Measurements from ENCODE around the gene SLC24A4.

The SLC24A4 gene

DNA sequence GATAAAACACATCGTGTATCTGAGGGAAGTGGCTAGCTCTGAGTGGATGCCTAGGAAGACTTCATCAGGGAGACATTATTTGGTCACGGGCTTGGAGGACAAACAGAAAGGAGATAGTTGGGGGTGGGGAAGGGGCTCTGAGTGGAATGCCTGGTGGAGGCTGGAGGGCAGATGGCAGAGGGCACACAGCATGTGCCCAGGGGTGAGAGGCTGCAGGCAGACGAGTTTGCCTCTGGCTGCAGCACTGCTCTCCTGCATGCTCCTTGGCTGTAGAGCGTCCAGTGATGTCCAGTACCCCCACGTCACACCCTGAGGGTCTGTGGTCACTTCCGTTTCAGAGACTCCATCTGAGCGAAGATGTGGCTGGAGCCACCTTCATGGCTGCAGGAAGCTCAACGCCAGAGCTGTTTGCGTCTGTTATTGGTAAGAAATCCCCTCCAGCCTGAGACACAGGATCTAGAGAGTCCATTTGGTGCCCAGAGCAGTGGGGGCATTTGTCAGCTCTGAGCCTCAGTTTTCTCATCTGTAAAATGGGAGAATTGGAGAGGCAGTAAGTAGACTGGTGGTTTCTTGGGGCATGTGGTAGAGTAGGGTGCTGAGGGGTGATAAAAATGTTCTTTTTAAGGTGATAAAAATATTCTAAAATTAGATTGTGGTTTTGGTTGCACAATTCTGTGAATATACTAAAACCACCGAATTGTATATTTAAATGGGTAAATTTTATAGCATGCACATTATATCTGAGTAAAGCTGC, 119.0 kb downstream of the SLC24A4 start:
- DNase-seq: no peak

DNA sequence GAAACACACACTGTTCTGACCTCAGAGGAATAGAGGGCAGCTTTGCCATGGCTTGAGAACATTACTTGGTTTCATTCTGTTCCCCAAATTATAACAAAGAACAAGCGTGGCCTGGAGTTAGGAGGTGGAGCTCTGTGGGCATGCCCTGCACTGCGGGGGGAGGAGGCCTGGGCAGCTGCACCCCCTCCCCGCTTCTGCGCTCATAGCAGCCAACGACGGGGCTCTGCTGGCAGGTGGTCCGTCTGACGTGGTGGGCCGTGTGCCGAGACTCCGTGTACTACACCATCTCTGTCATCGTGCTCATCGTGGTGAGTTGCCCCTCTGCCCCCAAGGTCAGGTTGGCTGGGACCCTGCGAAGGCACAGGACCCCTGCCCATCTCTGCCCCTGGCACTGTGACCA, 120.2 kb downstream of the SLC24A4 start:
- no peak for DNase-seq

DNA sequence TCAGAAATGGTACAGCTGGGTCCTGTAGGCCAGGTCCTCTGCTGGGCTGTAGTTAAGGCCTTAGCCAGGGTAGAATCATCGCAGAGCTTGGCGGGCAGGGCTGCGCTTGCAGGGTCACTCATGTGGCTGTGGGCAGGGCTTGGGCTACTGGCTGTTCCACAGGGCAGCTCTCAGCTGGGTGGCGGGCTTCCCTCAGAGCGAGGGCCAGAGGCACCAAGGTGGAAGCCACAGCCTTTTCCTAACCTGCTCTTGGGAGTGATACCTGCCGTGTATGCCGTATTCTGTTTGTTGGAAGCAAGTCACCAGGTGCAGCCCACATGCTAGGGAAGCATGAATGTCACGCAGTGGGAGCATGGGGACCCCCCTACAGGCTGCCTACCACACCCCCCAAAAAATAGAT, 120.8 kb downstream of the SLC24A4 start:
- DNase-seq: no peak

DNA sequence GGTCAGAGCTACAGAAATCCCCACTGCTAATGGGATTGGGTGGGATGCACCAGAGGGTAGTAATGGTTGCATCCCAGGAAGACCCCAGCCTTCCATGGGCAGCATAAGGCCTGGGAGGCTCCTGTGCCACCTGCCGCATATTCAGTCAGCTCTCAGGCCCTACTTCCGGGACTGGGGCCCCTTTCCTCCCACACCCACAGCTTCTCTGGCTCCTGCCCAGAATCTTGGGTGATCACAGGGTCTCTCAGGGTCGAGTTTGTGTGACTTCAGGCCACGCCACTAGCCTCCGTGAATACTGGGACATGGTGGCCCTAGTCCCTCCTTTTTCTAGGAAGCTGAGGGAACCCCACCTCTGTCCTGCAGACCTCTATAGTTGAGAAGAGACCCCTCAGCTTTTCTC, 123.8 kb downstream of the SLC24A4 start:
- no peak for DNase-seq

DNA sequence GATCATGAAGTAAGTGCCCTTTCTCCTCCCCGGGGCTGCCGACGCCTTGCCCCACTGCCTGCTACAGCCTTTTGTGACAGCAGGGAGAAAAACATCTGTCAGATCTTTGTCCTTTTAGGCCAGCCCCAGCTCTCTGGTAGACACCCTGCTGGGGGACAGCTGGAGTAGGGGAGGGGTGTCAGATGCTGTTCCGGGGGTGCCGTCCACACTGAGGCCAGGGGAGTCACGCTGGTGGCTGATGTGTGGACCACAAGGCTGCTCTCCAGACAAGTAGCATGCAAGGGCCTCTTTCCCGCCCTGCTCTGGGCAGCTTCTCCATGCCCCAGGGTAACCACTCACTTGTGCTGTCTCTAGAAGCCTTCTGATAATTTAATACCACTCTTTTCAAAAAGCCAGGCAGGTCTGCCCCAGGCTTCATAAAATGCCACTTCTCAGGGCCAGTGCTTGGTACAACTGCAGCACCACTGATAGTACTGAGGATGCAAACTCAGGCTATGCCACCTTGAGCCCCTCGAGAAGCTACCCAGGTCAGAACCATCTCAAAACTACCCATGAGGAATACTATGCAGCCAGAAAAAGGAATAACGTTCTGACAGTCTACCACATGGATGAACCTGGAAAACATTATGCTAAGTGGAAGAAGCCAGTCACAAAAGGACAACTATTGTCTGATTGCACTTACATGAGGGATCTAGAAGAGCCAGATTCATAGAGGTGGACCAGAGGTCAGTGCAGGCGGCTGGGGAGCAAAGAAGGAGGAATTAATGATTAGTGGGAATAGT, 124.6 kb downstream of the SLC24A4 start:
- DNase-seq: no peak

DNA sequence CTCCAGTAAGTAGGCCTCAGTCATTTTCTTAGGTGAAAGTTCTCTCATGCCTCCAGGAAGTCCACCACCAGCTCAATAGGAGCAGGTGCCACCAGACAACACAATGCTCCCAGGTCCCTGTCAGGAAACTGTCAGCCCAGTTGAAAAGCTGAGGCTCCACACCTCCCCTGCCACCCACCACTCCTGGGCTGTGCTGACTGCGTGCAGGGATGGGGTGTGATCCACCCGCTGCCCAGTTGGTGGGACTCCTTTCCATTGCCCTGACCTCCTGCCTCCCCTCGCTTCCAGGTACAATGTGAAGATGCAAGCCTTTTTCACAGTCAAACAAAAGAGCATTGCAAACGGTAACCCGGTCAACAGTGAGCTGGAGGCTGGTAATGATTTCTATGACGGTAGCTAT, 125.8 kb downstream of the SLC24A4 start:
- DNase-seq: no peak

DNA sequence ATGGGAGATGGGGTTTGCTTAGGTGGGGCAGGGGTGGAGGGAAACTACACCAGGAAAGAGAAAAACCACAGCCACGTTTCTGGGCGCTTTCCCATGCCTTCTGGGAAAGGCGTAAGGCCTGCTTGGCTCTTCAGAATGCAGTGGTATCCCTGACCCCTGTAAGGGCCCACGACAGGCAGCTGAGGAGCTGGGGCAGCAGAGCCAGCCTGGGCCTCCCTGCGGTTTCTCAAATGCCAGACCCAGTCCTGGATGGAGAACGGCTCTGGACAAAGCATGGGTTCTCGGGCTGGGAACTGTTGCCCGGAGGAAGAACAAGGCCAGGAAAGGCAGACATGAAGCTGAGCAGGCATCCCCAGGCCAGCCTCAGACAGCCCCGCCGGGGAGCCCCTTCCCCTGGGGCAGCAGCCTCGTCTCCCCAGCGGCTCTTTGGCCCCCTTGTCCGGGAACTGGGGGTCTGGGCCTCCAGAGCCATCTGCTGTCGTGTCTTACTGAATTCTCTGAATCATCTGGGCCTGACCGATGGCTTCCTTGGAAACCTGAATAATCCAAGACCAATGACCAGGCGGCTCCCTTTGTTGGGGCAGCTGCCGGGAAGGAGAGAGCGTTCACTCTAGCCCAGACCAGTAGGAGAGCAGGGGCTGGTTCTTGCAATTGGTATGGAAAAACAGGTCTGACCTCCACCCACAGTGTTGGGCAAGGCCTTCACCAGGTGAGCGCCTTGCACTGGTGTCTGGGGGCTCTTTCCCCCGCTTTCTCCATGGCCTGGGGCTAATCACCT, 126.6 kb downstream of the SLC24A4 start:
- DNase-seq: no peak

DNA sequence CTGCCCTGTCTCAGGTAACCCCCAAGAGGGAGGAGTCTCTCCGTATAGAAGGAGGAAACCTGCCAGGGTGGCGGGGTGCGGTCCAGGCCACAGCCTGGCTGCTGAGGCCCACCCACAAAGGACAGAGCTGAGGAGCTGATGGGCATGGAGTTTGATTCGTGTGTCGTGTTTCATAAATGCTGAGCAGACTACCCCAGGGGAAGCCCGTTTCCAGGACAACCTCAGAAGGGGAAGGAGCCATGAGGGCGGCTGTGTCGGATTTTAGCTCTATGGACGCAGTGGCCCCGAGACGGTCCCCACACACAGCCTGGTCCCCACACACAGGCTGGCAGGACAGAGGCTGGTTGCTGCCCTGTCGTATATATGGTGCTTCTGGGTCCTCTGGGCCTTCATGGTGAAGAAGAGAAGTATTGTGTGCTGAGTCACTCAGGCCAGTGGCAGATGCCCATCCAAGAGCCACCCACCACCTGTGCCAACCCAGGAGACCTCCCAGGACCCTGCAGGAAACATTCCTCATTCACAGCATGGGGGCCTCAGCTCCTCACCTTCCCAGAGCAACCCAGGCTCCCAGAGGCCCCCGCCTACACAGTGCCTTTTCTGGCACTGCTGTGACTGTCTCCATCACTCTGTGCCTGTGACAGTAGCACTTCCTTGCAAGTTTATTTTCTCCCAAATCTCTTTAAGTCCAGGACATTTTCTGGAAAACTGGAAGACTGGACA, 127.5 kb downstream of the SLC24A4 start:
- DNase-seq: no peak

DNA sequence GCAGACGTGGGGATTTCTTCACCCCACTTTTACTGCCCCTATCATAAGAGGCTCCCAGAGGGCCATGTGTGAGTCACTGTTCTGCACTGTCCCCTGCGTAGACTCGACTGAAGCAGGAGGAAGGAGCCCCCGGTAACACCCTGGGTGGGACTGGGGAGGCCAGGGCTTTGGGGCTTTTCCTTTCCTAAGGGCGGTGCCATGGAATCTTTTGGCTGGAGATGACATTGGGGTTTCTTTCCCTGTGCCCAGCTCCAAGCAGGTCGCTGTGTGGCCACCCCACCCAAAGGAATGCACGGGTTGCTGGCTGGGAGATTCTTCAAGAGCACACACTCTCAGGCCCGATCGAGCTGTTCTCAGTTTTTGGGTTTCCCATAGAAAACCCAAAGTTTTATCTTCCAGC, 128.3 kb downstream of the SLC24A4 start:
- DNase-seq: no peak

DNA sequence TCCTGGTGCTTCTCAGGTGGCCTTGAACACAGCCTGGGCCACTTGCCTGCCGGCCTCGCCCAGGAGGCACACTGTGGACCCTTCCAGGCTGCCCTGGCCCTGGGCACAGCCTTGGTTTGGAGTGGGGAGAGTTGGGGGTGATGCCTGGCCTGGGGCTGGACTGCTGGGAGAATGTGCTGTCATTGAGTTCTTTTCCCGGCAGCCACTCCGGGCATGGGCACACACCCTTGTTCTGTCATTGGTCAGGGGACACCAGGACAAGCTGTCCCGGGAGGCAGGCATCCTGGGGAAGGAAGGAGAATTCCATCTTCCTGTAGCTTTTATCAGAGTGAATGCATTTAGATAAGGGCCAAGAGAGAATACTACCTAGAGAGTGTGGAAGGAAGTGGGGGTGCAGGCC, 128.8 kb downstream of the SLC24A4 start:
- no peak for DNase-seq

DNA sequence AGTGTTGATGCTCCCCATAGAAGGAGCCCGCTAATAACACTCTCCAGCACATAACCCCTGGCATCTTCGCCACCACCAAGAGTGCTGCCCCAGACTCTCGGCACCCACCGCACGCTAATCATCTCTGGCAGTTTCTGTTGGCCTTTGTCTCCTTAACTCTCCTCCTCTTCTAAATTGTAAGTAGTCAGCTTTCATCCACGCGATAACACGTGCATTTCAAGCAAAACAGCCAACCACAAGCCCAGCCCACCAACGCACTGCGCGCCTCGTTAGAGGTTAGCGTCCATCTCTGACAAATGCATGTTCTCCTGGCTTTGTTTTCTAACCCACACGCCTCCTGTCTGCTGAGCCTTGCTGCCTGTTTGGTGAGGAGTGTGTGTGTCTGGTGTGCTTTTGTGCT, 129.5 kb downstream of the SLC24A4 start:
- no peak for DNase-seq

DNA sequence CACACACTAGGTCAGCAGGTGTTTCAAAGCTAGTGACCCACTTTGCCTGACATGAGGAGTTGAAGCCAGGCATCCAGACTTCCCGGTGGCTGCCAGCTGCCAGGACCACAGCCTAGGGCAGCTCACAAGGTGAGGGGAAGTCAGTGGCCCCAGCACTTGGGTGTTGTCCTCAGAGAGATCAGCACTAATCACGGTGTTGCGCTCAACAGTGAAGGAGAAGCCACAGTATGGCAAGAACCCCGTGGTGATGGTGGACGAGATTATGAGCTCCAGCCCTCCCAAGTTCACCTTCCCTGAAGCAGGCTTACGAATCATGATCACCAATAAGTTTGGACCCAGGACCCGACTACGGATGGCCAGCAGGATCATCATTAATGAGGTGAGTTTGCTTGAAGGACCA, 130.7 kb downstream of the SLC24A4 start:
- DNase-seq: no peak

DNA sequence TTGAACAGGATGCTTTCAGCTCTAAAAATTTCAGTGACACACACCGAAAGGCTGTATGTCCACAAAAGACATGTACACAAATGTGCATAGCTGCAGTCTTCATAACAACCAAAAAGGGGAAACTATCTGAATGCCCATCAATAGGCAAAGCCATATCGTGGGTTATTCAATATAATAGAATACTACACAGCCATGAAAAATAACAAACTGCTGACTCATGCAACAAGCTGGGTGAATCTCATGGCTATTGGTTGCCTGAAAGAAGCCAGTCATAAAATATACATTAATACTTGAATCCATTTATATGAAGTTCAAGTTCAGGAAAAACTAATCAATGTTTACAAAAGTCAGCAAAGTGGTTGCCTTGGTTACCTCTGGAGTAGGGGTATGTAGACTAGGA, 132.3 kb downstream of the SLC24A4 start:
- DNase-seq: no peak

DNA sequence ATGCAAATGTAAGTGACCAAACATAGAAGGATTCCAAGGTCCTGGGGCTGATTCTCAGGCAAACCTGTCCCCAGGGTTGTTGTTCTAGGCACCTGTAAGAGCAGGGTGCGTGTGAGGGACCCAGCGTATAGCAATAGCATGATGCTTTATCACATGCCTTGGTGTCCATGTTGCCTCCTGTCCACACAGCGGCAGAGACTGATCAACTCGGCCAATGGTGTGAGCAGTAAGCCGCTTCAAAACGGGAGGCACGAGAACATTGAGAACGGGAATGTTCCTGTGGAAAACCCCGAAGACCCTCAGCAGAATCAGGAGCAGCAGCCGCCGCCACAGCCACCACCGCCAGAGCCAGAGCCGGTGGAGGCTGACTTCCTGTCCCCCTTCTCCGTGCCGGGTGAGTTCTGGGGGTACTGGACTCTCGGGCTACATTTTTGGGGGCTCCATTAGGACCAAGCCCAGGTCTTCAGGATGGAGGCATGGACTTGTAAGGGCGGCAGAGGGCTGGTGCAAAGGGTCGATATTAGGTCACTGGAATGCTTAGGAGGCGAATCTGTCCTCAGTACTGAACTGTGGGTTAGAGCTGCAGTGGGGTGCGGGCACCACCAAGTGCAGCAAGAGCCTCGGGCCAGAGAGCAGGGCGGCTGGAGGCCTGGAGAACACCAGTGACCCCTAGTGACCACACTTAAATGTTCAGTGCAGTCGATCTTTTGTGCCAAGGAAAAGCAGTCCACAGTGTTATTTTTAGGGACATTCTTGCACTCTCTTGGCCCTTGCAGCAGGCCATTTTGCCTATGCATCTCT, 133.4 kb downstream of the SLC24A4 start:
- DNase-seq: no peak

DNA sequence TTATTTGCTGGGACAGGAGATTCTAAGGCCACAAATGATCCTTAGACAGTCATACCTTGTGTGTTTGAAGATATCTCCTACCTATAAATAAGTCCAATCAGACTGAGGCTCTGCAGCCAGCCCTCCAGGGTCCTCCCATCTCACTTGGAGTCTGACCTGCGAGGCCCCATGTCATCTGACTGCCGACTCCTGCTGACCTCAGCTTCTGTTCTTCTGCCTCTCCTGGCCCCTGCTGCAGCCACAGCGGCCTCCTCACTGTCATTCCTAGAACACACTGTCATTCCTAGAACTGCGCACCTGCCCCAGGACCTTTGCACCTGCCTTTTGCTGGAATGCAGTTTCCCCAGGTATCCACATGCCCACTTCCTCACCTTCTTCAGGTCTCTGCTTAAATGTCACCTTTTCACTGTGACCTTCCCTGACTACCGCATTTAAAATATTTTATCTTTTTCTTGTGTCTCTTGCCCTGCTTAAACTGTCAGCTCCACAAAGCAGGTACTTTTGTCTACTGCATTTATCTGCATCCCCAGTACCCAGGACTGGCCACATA, 134.1 kb downstream of the SLC24A4 start:
- DNase-seq: no peak

DNA sequence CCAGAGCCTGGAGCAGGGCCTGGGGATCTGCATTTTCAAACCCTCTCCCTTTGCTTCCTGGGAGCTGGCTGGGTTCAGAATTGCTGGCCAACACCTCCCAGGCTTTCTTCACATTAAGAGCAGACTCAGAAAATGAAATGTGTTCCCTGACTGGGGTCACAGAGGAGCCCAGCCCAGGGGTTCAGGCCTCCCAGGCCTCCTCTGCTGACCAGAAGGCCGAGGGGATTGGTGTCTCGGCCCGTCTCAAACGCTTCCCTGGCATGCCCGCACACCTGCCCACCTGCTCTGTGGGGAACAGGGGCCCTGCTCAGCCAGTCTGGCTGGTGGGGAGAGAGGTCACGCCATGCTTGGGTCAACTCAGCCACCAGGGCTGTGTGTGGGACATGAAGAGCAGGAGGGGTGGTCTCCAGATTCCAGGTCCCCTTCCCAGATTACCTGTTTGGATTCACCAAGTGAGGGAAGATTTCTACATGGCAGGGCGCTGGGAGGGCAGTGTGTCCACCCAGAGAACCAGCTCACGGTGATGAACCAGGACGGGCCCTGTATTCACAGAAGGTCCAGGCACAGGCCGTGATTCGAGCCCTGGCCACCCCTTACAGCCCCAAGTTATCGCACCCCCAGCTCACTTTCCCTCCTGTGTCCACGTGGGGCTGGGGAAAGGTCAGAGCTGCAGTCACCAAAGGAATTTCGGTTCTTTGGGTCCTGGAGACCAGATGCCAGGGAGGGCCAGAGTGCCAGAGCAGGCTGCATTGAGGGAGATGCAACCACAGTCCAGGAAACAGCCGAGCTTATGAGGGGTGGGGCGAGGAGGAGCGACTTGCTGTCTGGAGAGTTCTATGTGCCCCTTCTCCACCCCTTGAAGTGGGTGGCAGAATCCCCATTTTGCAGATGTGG, 135.4 kb downstream of the SLC24A4 start:
- no peak for DNase-seq

DNA sequence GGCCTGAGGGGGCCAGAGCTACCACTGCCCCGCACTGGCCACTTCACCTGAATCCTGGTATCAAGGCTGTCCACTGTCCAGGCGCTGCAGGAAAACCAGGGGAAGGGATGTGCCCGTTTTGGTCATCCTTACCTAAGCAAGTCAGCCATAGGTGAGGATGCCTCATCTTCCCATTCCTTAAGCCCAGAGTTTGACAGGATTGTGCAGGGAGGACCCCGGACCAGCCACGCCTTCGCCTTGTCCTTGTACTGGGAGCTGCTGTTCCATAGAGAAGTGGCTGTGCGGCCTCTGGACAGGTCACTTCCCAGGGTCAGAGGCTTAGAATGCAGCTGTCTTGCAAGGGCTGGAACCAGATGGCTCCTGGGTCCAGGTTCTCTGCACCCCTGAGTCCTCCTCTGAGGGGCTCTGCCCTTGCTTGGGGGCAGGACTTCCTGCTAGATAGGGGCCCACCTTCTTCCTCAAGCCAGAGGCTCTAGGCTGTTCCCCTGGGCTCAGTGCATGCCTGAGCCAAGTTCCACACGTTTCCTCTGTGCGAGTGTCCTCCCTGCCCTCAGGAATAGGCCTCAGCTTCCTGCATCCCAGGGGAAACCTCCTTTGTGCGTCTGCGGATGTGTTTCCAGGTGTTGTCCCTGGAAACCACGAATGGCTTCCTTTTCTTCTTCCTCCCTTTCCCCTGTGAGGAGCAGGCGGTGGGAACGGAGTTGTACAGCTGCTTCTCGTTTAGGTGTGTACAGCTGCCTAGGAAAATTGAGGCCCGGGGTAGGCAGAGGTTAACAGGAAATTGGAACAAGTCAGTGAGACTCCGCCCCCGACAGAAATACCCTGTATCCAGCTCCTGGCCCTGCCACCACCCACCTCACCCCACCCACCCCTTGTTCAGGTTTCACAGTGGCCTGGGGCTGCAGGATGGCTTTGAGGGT, 136.3 kb downstream of the SLC24A4 start:
- no peak for DNase-seq

DNA sequence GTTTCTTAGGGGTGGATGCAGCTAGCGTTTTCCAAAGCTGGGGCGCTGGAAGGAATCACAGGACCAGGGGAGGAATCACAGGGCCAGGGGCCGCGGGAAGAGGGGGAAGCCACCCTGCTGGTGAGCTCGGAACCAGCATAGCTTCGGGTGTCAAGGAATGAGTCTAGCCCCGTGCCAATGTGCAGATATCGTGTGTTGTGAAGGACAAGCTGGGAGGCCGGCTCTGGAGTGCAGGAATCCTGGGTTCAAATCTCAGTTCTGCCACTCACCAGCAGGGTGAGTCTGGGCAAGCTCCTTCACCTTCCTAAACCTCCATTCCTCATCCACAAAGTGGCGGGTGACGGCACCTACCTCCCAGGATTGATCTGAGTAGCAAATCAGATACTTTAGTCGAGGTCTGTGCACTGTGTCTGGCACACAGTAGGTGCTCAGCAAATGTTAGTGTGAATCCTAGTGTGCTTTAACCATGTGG, 137.0 kb downstream of the SLC24A4 start:
- no peak for DNase-seq

DNA sequence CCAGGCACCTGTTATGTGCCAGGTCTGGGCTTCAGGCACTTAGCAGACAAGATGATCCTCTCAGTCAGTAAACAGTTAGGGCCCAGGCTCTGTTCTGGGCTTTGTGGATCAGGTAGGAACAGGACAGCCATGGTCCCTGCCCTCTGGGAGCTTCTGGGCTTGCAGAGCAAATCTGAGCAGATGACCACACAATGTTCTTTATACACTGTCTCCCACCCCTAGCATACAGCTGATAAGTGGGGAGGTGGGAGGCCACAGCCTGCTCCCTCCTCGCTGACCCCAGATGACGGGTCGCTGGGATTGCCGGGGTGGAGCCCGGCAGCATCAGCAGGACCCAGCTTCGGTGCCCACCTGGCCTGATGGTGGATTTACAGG, 137.6 kb downstream of the SLC24A4 start:
- DNase-seq: no peak
